ENCODE results near the gene BTD. TPM values are rescaled to one million over a fixed set of nuclear protein-coding genes. Genes with fewer than 3 reads are reported as not detected.
A peak's percentile ranks its signal among the peaks of the same experiment; 100 is the strongest.
"Not testable (repeated sequence)": the region's sequence is repeated elsewhere in the genome, so short reads cannot be mapped to it uniquely, and the experiment has no call there.

Gene BTD
- total and polyA plus RNA-seq, 12 donors = 9.9 to 148 (median 58.3) TPM

DNA sequence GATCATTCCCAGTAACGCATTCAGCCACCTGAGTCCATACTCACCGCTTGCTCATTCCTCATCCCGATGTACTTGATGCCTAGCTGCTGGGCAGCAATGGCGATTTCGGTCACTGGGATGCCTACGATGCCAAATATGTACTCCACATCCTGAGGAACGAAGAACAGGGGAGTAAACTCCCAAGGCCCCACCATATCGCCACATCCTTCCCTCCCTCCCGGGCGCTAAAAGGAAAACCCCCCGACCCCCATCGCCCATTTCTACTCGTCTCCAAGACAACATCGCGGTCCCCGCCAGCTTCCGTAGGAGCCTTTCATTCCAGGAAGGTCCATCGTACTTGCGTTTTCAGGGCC is 523 bp upstream of the BTD start:
- no peaks in the 10 kb centered on the region for H3K9me3 ChIP-seq (replicated peaks in 1 of 3)
- peak overlapping the region; percentile 31 to 84 (median 60) for H3K4me3 ChIP-seq
- DNase-seq = no peak
- 0 to 2% (median 1%) methylated on average over 14 to 19 of the region's 19 CpGs for WGBS, 4 donors
- TF ChIP-seq CTCF (IDR thresholded peaks at IDR 0.05) (no peak), POLR2A (IDR thresholded peaks at IDR 0.05) (no peak)
- H3K36me3 ChIP-seq (replicated peaks in 1 of 2) = peaks cover 0 to 36% of the 10 kb centered on the region in 2 donors
- intact Hi-C loops (cut with DNase I) = no loop called here
- H3K27me3 ChIP-seq = no peaks in the 10 kb centered on the region
- H3K27ac ChIP-seq = peak overlapping the region; percentile 47 to 91 (median 86)
- peaks cover 1 to 23% of the 10 kb centered on the region in 2 donors for H3K4me1 ChIP-seq (replicated peaks in 1 of 2)

DNA sequence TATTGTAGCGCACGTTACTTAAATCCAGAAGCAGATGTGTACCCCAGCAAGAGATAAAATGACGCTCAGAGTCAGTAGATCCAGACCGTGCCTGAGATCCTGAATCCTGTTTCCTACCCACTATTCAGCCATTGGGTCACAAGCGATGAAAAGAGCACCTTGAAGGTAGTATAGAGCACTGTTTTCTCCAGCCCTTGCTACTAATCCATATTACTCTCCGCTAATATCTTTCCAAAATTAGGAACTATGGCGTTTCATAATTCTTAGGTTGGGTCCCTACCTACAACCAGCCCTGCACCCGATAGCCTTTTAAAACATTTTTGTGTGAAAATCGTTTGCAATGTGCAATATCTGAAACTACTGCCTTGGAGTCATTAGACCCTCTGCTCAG is 596 bp downstream of the BTD start:
- TF ChIP-seq CTCF (IDR thresholded peaks at IDR 0.05) (no peak), POLR2A (IDR thresholded peaks at IDR 0.05) (no peak)
- WGBS, 4 donors = 2 to 6% (median 3%) methylated on average over 9 of the region's 9 CpGs
- no peaks in the 10 kb centered on the region for H3K27me3 ChIP-seq
- peaks cover 0 to 28% of the 10 kb centered on the region in 2 donors for H3K36me3 ChIP-seq (replicated peaks in 1 of 2)
- H3K9me3 ChIP-seq (replicated peaks in 1 of 3) = no peaks in the 10 kb centered on the region
- H3K4me1 ChIP-seq (replicated peaks in 1 of 2) = peaks cover 8 to 33% of the 10 kb centered on the region in 2 donors
- intact Hi-C loops (cut with DNase I) = no loop called here
- H3K27ac ChIP-seq = peak overlapping the region; percentile 73 to 91 (median 86)
- DNase-seq = no peak
- H3K4me3 ChIP-seq = peak overlapping the region; percentile 42 to 84 (median 60)

DNA sequence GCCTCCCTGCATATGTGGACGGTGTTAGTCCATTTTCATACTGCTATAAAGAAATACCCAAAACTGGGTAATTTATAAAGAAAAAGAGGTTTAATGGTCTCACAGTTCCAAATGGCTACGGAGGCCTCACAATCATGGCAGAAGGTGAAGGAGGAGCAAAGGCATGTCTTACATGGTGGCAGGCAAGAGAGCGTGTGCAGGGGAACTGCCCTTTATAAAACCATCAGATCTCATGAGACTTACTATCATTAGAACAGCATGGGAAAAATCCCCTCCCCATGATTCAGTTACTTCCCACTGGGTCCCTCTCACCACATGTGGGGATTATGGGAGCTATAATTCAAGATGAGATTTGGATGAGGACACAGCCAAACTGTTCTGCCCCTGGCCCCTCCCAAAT is 1.3 kb downstream of the BTD start:
- intact Hi-C loops (cut with DNase I); H3K27me3 ChIP-seq; H3K9me3 ChIP-seq (replicated peaks in 1 of 3); DNase-seq: not testable (repeated sequence)
- WGBS, 4 donors = 91 to 97% (median 96%) methylated on average over 3 of the region's 3 CpGs
- peak overlapping the region in 1 of 4 donors; percentile 84 for H3K4me3 ChIP-seq
- H3K4me1 ChIP-seq (replicated peaks in 1 of 2) = peaks cover 12 to 40% of the 10 kb centered on the region in 2 donors
- H3K27ac ChIP-seq = peak overlapping the region in 1 of 5 donors; percentile 88
- H3K36me3 ChIP-seq (replicated peaks in 1 of 2) = peaks cover 0 to 21% of the 10 kb centered on the region in 2 donors

GRCh38 chr3:15604584-15604983 is 3.0 kb downstream of the BTD start:
- intact Hi-C loops (cut with DNase I) = not testable (repeated sequence)
- 54 to 88% (median 58%) methylated on average over 1 of the region's 1 CpG for WGBS, 4 donors

GRCh38 chr3:15606434-15606891 is 4.9 kb downstream of the BTD start:
- Histone ChIP-seq H3K4me3 (no peak overlapping the region), H3K36me3 (replicated peaks in 1 of 2) (no peaks in the 10 kb centered on the region), H3K9me3 (replicated peaks in 1 of 3) (no peaks in the 10 kb centered on the region), H3K27me3 (no peaks in the 10 kb centered on the region), H3K4me1 (replicated peaks in 1 of 2) (peaks cover 20 to 53% of the 10 kb centered on the region in 2 donors), H3K27ac (peak overlapping the region in 2 of 5 donors; percentile 20 to 42)
- intact Hi-C loops (cut with DNase I) = no loop called here
- DNase-seq = no peak
- WGBS, 4 donors = 64 to 84% (median 73%) methylated on average over 2 of the region's 2 CpGs
- TF ChIP-seq POLR2A (IDR thresholded peaks at IDR 0.05) (no peak), CTCF (IDR thresholded peaks at IDR 0.05) (no peak)

More at GRCh38 chr3:15604584-15604983, 3.0 kb downstream of the BTD start:
- peaks cover 20 to 50% of the 10 kb centered on the region in 2 donors for H3K4me1 ChIP-seq (replicated peaks in 1 of 2)
- H3K36me3 ChIP-seq (replicated peaks in 1 of 2); H3K4me3 ChIP-seq; DNase-seq; H3K27ac ChIP-seq; H3K9me3 ChIP-seq (replicated peaks in 1 of 3); H3K27me3 ChIP-seq: not testable (repeated sequence)

Data from adrenal gland (tissue), 12 donors.